Panc1 (cell line): Measurements from ENCODE around the gene R3HDM2. TPM values are rescaled to one million over a fixed set of nuclear protein-coding genes. Genes with fewer than 3 reads are reported as not detected.
"Not testable (repeated sequence)": the region's sequence is repeated elsewhere in the genome, so short reads cannot be mapped to it uniquely, and the experiment has no call there.

ENCODE experiments used
- ATAC-seq: fragments of 200-7000 bp; cut with Tn5 transposase; 2 replicates; pipeline ENCODE4 v1.9.1; 2020; ENCODE audit warnings: mild to moderate bottlenecking, moderate library complexity
- BruUV-seq: library from RNA; stranded (reverse); fragments of 400-500 nt; replicated peaks from 2 replicates; lab custom pipeline; 2021; lab: Mats Ljungman, UMichigan
- CTCF ChIA-PET: fragments of 300-600 bp; sonication (Branson Sonifier 250); formaldehyde crosslinking; loops from one replicate; lab custom pipeline; 2022; ENCODE audit warnings: antibody characterized with exemption; lab: Charles Lee
- POLR2A ChIA-PET: fragments of 300-600 bp; sonication (Branson Sonifier 250); formaldehyde crosslinking; loops from one replicate; lab custom pipeline; 2022; ENCODE audit warnings: antibody characterized with exemption; lab: Charles Lee
- DNase-seq: peaks from one replicate; pipeline ENCODE4 v3.0.0-alpha.2; 2010; ENCODE audit warnings: low read depth, low spot score
- H3K27ac ChIP-seq: 2 replicates; pipeline ENCODE4 v1.5.1; 2011; ENCODE audit warnings: mild to moderate bottlenecking, low read length, inconsistent platforms
- H3K27me3 ChIP-seq: fragments of 200-500 bp; sonication (Bioruptor generic); 2 replicates; pipeline ENCODE4 v1.6.0; 2014; ENCODE audit warnings: low read length, inconsistent platforms; ENCODE audit not compliant: control insufficient read depth, insufficient read depth
- H3K36me3 ChIP-seq: fragments of 200-500 bp; sonication (Bioruptor generic); 2 replicates; pipeline ENCODE4 v1.5.1; 2014; ENCODE audit warnings: inconsistent platforms, mild to moderate bottlenecking, low read length, moderate library complexity; ENCODE audit not compliant: control insufficient read depth, insufficient read depth
- H3K4me1 ChIP-seq: 2 replicates; pipeline ENCODE4 v1.5.1; 2011; ENCODE audit warnings: inconsistent platforms, mild to moderate bottlenecking, low read length, moderate library complexity; ENCODE audit not compliant: control insufficient read depth, insufficient read depth
- H3K4me3 ChIP-seq, 2 experiments: 2 replicates each; pipeline ENCODE4 v1.5.1; 2011 to 2012; ENCODE audit warnings: low read depth in 2 of 2, low read length in 2 of 2, mild to moderate bottlenecking in 2 of 2, inconsistent platforms in 1 of 2, moderate library complexity in 1 of 2
- H3K9me3 ChIP-seq: fragments of 200-500 bp; sonication (Bioruptor generic); 2 replicates; pipeline ENCODE4 v1.5.1; 2014; ENCODE audit warnings: low read depth, mild to moderate bottlenecking, inconsistent platforms, low read length, moderate library complexity; ENCODE audit not compliant: control insufficient read depth, insufficient read depth
- POLR2AphosphoS5 ChIP-seq: IDR thresholded peaks from 2 replicates; pipeline ENCODE4 v1.6.1; 2012; ENCODE audit warnings: mild to moderate bottlenecking, low read depth, low read length, moderate library complexity
- REST ChIP-seq, 2 experiments: IDR thresholded peaks; 2 replicates each; pipeline ENCODE4 v1.6.1; 2011 to 2012; ENCODE audit warnings: low read depth in 2 of 2, control low read depth in 1 of 2, low read length in 1 of 2, mild to moderate bottlenecking in 1 of 2, moderate library complexity in 1 of 2; ENCODE audit not compliant: insufficient read depth in 1 of 2
- SIN3A ChIP-seq: IDR thresholded peaks from 2 replicates; pipeline ENCODE4 v1.6.1; 2012; ENCODE audit warnings: low read depth, mild to moderate bottlenecking, low read length, moderate library complexity, borderline replicate concordance; ENCODE audit not compliant: insufficient read depth
- TCF7L2 ChIP-seq: IDR thresholded peaks from 2 replicates; pipeline ENCODE4 v1.6.1; 2011; ENCODE audit warnings: mild to moderate bottlenecking, low read depth, low read length, inconsistent platforms
- in situ Hi-C: cut with HindIII; loops from 2 replicates; pipeline ENCODE4 v1.10.0; 2016; ENCODE audit warnings: low sequenced_read_pairs, low pct_unique_long_range_greater_than_20kb
- intact Hi-C: fragments of 100-400 bp; cut with micrococcal nuclease; formaldehyde crosslinking; loops from one replicate; pipeline ENCODE4 v1.10.0; 2022; ENCODE audit not compliant: unreplicated experiment
- total RNA-seq: library from RNA; stranded (reverse); gene quantifications from one replicate; pipeline ENCODE4 v1.2.1, GENCODE V29; 2021; ENCODE audit not compliant: unreplicated experiment
- TF ChIP-seq, protein P1 (sequence below): fragments of 450-650 bp; IDR thresholded peaks from 2 replicates; pipeline ENCODE4 v1.5.1; 2017; ENCODE audit warnings: mild to moderate bottlenecking

Gene R3HDM2
- total RNA-seq, 1 experiment from 2014 or later = 56.5 TPM

GRCh38 chr12:57366315-57366714 lies 64.5 kb downstream of the R3HDM2 start:
- no peak for DNase-seq
- CTCF ChIA-PET = no interaction called here
- Histone ChIP-seq H3K27ac (no peak overlapping the region), H3K9me3 (peaks cover 11% of the 10 kb centered on the region; the same call in 1 of the 2 replicates), H3K4me1 (no peaks in the 10 kb centered on the region), H3K4me3 (no peak overlapping the region), H3K27me3 (no peaks in the 10 kb centered on the region), H3K36me3 (no peaks in the 10 kb centered on the region)
- in situ Hi-C loops = no loop called here
- BruUV-seq = no TSS peak
- intact Hi-C loops = no loop called here
- TF ChIP-seq SIN3A (no peak), REST (IDR thresholded peaks at IDR 0.05; ENCODE audit: insufficient read depth in 1 of 2, low read depth in 2 of 2, low read length in 1 of 2) (no peak), POLR2AphosphoS5 (no peak)
- TF ChIP-seq, protein P1, sequence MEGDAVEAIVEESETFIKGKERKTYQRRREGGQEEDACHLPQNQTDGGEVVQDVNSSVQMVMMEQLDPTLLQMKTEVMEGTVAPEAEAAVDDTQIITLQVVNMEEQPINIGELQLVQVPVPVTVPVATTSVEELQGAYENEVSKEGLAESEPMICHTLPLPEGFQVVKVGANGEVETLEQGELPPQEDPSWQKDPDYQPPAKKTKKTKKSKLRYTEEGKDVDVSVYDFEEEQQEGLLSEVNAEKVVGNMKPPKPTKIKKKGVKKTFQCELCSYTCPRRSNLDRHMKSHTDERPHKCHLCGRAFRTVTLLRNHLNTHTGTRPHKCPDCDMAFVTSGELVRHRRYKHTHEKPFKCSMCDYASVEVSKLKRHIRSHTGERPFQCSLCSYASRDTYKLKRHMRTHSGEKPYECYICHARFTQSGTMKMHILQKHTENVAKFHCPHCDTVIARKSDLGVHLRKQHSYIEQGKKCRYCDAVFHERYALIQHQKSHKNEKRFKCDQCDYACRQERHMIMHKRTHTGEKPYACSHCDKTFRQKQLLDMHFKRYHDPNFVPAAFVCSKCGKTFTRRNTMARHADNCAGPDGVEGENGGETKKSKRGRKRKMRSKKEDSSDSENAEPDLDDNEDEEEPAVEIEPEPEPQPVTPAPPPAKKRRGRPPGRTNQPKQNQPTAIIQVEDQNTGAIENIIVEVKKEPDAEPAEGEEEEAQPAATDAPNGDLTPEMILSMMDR = no peak
- POLR2A ChIA-PET = no interaction called here
- no peak for ATAC-seq

DNA sequence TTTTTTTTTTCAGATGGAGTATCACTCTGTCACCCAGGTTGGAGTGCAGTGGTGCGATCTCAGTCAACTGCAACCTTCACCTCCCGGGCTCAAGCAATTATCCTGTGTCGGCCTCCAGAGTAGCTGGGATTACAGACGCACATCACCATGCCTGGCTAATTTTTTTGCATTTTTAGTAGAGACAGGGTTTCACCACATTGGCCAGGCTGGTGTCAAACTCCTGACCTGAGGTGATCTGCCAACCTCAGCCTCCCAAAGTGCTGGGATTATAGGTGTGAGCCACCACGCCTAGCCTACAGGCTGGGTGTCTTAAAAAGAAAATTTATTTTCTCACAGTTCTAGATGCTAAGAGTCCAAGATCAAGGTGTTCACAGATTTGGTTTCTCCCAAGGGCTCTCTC lies 66.7 kb downstream of the R3HDM2 start:
- BruUV-seq, H3K4me1 ChIP-seq, H3K36me3 ChIP-seq, intact Hi-C loops, DNase-seq, H3K27me3 ChIP-seq, H3K27ac ChIP-seq, ATAC-seq, H3K4me3 ChIP-seq, in situ Hi-C loops: not testable (repeated sequence)
- POLR2A ChIA-PET = interaction anchor here (0.7 kb wide), 1 partner anchor 94 kb away, joined by 4 read pairs; no protein-coding TSS in a partner anchor
- H3K9me3 ChIP-seq = peaks cover 11% of the 10 kb centered on the region; the same call in 1 of the 2 replicates
- CTCF ChIA-PET = interaction anchor here (0.5 to 0.7 kb wide), 2 partner anchors 29 to 220 kb away, joined by 5 to 6 read pairs; no protein-coding TSS in a partner anchor

- BruUV-seq = no TSS peak
- TF ChIP-seq REST (IDR thresholded peaks at IDR 0.05; ENCODE audit: insufficient read depth in 1 of 2, low read depth in 2 of 2, low read length in 1 of 2) = no peak
- no peak for TF ChIP-seq SIN3A
- no peak for TF ChIP-seq TCF7L2
- no peak for TF ChIP-seq POLR2AphosphoS5
- CTCF ChIA-PET = no interaction called here
- Histone ChIP-seq H3K27ac (no peak overlapping the region), H3K27me3 (no peaks in the 10 kb centered on the region), H3K4me3 (no peak overlapping the region), H3K4me1 (no peaks in the 10 kb centered on the region), H3K9me3 (no peaks in the 10 kb centered on the region), H3K36me3 (no peaks in the 10 kb centered on the region; the same call in 1 of the 2 replicates)
- intact Hi-C loops = no loop called here
- in situ Hi-C loops = no loop called here
- no peak for ATAC-seq
- POLR2A ChIA-PET = interaction anchor here (0.6 kb wide), 1 partner anchor 20 kb away, joined by 3 read pairs; no protein-coding TSS in a partner anchor
- no peak for DNase-seq
Measured at GRCh38 chr12:57360468-57360867, 70.4 kb downstream of the R3HDM2 start.
